ES-I3 (cell line): Measurements from ENCODE around the gene PHAF1.

Experiments used
- H3K36me3 ChIP-seq: 2 replicates; pipeline ENCODE4 v1.6.1; 2013; ENCODE audit warnings: mild to moderate bottlenecking, low read length, control low read depth, moderate library complexity; ENCODE audit not compliant: insufficient read depth
- H3K4me1 ChIP-seq: 2 replicates; pipeline ENCODE4 v1.6.1; 2013; ENCODE audit warnings: mild to moderate bottlenecking, control low read depth, low read length; ENCODE audit not compliant: insufficient read depth
- H3K9ac ChIP-seq: 2 replicates; pipeline ENCODE4 v1.6.1; 2013; ENCODE audit warnings: low read depth, mild to moderate bottlenecking, low read length, moderate library complexity
- H3K9me3 ChIP-seq: 2 replicates; pipeline ENCODE4 v1.6.1; 2013; ENCODE audit warnings: mild to moderate bottlenecking, low read length, moderate library complexity; ENCODE audit not compliant: control insufficient read depth, insufficient read depth

Gene PHAF1

DNA sequence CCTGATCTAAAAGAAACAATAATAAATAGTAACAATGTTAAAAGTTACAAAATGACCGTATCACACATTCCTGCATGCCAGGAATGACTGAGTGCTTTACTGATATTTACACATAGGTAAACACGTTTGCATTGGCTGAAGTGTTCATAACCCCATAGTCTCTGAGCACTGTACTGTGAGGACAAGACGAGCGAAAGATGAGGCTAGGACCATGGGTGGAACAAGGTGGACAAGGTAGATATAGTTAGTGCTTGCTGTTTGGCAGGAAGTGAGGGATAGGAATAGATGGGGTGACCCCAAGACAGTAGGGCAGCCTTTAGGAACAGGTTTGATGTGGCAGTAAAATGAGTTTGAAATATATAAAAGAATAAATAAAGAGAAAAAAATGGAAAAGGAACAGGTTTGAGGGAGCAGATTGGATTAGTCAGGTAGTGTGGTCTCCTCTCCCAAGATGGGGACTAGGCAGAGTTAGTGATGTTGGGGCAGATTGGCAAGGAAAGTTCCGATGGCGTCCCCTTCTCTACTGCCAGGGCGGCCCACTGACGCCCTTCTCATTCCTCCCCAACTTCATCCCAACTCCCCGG, 81.8 kb downstream of the PHAF1 start:
- Histone ChIP-seq H3K9me3 (no peaks in the 10 kb centered on the region), H3K4me1 (peaks cover 11% of the 10 kb centered on the region), H3K9ac (peak overlapping the region; percentile 93; the same call in 1 of the 2 replicates), H3K36me3 (peaks cover 18% of the 10 kb centered on the region)

GRCh38 chr16:67191995-67192681, 82.4 kb downstream of the PHAF1 start, which contains the start of gene E2F4:
TSS of gene E2F4 (plus strand) at chr16:67192155. CDS start at chr16:67192228, 73 bp downstream.
- Histone ChIP-seq H3K36me3 (peaks cover 18% of the 10 kb centered on the region), H3K9ac (peak within 1 kb of the TSS; percentile 93), H3K4me1 (peaks cover 11% of the 10 kb centered on the region), H3K9me3 (no peaks in the 10 kb centered on the region)

- Histone ChIP-seq H3K9me3 (no peaks in the 10 kb centered on the region), H3K9ac (peak overlapping the region; percentile 93), H3K36me3 (peaks cover 21% of the 10 kb centered on the region), H3K4me1 (peaks cover 11% of the 10 kb centered on the region)
These were observed 83.1 kb downstream of the PHAF1 start for GRCh38 chr16:67192781-67193361.

DNA sequence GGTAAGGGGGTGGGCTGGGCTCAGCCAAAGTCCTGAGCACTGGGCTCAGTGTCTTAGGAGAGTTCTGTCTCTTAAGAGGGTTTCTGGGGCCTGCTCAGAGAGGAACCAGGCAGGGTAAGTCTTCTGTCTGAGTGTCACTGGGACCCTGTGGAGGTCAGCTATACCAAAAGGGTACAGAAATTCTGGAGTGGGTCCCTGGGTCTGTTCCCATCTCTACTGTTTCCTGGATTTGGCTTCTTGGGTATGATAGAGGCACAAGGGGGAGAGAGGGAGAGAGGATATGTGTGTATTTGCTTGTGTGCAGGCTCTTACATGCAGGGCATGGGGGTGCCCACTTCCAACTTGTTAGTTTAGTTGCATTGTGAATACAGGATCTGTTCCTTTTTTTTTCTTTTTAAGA, 83.8 kb downstream of the PHAF1 start:
- no peaks in the 10 kb centered on the region for H3K9me3 ChIP-seq
- H3K9ac ChIP-seq: no peak overlapping the region
- peaks cover 21% of the 10 kb centered on the region for H3K36me3 ChIP-seq
- peaks cover 11% of the 10 kb centered on the region for H3K4me1 ChIP-seq

GRCh38 chr16:67194260-67194659, 84.5 kb downstream of the PHAF1 start:
- Histone ChIP-seq H3K9ac (no peak overlapping the region), H3K9me3 (no peaks in the 10 kb centered on the region), H3K4me1 (peaks cover 11% of the 10 kb centered on the region), H3K36me3 (peaks cover 21% of the 10 kb centered on the region)

DNA sequence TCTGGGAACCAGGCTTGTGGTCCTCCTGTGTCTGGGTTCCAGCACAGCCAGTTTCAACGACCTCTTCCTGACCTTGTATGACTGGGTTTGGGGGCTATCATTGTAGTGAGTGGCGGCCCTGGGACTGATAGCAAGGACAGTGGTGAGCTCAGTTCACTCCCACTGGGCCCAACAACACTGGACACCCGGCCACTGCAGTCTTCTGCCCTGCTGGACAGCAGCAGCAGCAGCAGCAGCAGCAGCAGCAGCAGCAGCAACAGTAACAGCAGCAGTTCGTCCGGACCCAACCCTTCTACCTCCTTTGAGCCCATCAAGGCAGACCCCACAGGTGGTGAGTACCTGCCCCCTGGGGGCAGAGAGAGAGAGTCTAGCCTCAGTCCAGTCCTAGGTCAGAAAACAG, 85.9 kb downstream of the PHAF1 start:
- H3K9ac ChIP-seq: no peak overlapping the region
- H3K4me1 ChIP-seq: peaks cover 7% of the 10 kb centered on the region
- H3K36me3 ChIP-seq: peaks cover 21% of the 10 kb centered on the region
- no peaks in the 10 kb centered on the region for H3K9me3 ChIP-seq

- H3K9ac ChIP-seq: no peak overlapping the region
- H3K36me3 ChIP-seq: peaks cover 21% of the 10 kb centered on the region
- H3K4me1 ChIP-seq: peaks cover 6% of the 10 kb centered on the region
- H3K9me3 ChIP-seq: no peaks in the 10 kb centered on the region
These were observed 87.1 kb downstream of the PHAF1 start for GRCh38 chr16:67196881-67197280.

DNA sequence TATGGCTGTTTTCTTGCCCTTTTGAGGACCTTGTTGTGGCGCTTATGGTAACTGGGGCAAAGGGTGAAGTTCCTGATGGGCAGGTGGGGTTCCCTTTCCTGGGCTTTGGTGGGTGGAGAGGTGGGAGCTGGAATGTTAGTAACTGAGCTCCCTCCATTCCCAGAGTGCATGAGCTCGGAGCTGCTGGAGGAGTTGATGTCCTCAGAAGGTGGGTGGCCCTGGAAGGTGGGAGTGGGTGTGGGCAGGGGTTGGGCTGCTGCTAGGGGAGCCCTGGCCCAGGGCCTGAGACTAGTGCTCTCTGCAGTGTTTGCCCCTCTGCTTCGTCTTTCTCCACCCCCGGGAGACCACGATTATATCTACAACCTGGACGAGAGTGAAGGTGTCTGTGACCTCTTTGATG, 88.0 kb downstream of the PHAF1 start:
- Histone ChIP-seq H3K9me3 (no peaks in the 10 kb centered on the region), H3K36me3 (peaks cover 21% of the 10 kb centered on the region), H3K9ac (no peak overlapping the region), H3K4me1 (peaks cover 6% of the 10 kb centered on the region)
